ENCODE data around the gene KIF16B.

Gene KIF16B

DNA sequence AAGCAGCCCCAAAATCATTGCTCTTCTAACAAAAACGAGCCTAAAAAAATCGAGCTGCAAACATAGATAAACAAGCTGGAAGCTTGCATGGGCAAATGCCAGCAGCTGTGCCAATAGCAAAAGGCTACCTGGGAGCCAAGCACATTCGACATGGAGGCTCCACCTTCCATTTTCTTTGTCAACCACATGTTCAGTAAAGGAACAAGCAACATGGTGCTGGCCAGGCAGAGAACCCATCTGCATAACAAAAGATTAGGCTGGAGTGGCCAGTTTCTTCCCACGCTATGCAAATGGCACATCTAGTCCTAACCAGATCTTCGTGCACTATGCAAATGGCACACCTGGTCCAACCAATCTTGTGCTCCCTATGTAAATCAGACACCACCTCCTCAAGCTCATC lies 110.5 kb downstream of the KIF16B start:
- TF ChIP-seq, protein P1, sequence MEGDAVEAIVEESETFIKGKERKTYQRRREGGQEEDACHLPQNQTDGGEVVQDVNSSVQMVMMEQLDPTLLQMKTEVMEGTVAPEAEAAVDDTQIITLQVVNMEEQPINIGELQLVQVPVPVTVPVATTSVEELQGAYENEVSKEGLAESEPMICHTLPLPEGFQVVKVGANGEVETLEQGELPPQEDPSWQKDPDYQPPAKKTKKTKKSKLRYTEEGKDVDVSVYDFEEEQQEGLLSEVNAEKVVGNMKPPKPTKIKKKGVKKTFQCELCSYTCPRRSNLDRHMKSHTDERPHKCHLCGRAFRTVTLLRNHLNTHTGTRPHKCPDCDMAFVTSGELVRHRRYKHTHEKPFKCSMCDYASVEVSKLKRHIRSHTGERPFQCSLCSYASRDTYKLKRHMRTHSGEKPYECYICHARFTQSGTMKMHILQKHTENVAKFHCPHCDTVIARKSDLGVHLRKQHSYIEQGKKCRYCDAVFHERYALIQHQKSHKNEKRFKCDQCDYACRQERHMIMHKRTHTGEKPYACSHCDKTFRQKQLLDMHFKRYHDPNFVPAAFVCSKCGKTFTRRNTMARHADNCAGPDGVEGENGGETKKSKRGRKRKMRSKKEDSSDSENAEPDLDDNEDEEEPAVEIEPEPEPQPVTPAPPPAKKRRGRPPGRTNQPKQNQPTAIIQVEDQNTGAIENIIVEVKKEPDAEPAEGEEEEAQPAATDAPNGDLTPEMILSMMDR (IDR thresholded peaks at IDR 0.05; ENCODE audit: control insufficient read depth, extremely low read depth, insufficient read depth), result no peak
- peak; percentile 10 for DNase-seq (ENCODE audit: low read depth)
- no peak overlapping the region for H3K4me3 ChIP-seq (ENCODE audit: low read depth, low read length)

DNA sequence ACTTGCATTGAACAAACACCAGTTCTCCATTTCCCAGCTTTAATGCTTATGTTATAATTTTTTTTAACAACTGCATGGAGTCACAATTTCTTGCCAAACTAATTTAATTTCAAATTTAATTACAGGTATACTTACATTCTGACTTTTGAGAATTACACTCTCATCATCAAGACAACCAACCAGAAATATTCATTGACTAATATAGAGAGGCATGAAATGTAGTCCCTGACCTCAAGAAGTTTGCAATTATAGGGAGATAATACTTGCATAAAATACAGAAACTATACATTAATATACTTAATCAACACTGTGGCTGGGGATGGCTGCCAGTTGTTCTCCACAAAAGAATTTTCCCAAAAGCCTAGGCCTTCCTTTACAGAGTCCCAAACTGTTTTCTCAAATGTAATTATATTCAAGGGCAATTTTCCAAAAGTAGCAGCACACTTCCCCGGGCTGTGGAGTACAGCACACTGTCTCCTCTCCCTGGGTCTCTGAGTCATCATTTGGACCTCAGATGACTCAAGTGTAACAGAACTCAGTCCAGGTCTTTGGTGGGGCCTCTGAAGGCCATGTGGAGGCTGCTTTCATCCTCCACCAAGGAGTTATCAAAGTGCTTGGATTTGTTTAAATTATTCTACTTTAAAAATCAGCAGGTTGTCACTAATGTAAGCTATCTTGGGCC lies 114.1 kb downstream of the KIF16B start:
- TF ChIP-seq, protein P1 (IDR thresholded peaks at IDR 0.05; ENCODE audit: control insufficient read depth, extremely low read depth, insufficient read depth), result no peak
- H3K4me3 ChIP-seq (ENCODE audit: low read depth, low read length), result no peak overlapping the region
- peak; percentile 8 for DNase-seq (ENCODE audit: low read depth)

DNA sequence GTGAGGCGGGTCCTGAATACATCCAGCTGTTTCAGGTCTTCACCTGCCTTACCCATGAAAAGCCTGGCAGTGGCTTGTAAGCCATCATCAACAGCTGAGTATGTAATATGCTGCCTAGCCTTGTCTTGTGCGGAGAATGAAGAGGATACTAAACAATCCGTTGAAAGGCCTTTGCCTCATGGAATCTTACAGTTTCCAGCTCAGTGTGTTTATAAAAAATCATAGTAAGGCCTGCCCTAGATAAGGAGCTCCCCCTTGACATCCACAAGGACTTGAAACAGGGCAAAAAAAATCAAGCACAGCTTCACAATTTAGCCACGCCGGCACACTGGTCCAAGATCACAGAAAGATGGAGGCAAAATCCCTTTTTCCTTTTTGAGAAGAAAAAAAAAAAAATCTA lies 115.7 kb downstream of the KIF16B start:
- DNase-seq (ENCODE audit: low read depth), result no peak
- TF ChIP-seq, protein P1 (IDR thresholded peaks at IDR 0.05; ENCODE audit: control insufficient read depth, extremely low read depth, insufficient read depth), result no peak
- no peak overlapping the region for H3K4me3 ChIP-seq (ENCODE audit: low read depth, low read length)

DNA sequence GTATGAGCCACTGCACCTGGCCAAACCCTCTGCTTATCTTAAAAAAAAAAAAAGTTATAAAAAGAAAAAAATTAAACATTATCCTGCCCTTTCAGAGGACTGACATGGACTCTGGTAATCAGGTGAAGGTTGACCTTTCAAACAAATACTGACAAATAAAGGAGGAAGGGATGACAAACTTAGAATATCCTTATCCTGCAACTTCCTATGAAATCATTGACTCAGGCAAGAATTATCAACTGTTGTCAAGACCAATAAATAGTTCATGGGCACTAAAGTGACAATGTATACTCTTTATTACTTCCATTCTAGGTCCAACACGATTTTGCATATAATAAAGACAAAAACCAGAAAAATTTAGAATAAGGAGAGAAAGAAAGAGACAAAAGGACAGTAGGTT lies 117.9 kb downstream of the KIF16B start:
- DNase-seq (ENCODE audit: low read depth), result no peak
- no peak overlapping the region for H3K4me3 ChIP-seq (ENCODE audit: low read depth, low read length)
- TF ChIP-seq, protein P1 (IDR thresholded peaks at IDR 0.05; ENCODE audit: control insufficient read depth, extremely low read depth, insufficient read depth), result no peak

DNA sequence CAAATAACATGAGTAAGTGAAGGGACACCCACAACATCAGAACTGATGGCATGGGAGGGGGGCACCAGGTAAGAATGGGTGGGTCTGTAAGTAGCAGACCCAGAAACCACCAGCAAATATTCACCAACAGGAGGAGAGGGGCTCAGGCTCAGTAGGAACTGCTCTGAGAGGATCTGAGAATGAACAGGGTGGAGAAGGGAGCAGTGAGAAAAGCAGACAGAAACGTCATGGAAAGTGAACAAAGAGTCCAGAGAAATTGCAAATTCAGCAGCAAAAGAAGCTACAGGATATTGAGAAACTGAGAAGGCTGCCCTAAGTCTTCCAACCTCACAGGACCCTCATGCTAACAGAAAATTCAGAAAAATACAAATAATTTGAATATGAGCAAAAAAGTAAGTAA lies 121.3 kb downstream of the KIF16B start:
- TF ChIP-seq, protein P1 (IDR thresholded peaks at IDR 0.05; ENCODE audit: control insufficient read depth, extremely low read depth, insufficient read depth), result no peak
- H3K4me3 ChIP-seq (ENCODE audit: low read depth, low read length), result no peak overlapping the region
- no peak for DNase-seq (ENCODE audit: low read depth)

DNA sequence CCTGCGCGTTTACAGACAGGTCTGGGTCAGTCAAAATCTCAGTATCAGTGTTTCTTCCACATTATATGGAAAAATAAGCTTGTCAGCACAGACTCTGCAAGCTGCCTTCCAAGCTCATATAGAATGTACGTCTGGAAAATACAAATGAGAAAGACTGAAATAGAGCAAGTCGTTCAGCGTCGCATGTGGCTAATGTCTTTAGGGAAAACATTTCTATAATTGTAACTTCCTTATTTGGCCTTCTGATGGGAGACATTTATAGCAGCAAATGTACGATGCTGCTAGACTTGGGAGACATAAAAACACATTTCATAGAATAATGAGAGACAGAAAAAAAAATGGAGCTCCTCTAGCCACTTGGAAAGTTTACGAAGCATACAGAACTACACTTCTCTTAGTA lies 122.2 kb downstream of the KIF16B start:
- H3K4me3 ChIP-seq (ENCODE audit: low read depth, low read length), result no peak overlapping the region
- DNase-seq (ENCODE audit: low read depth), result no peak
- TF ChIP-seq, protein P1 (IDR thresholded peaks at IDR 0.05; ENCODE audit: control insufficient read depth, extremely low read depth, insufficient read depth), result no peak

DNA sequence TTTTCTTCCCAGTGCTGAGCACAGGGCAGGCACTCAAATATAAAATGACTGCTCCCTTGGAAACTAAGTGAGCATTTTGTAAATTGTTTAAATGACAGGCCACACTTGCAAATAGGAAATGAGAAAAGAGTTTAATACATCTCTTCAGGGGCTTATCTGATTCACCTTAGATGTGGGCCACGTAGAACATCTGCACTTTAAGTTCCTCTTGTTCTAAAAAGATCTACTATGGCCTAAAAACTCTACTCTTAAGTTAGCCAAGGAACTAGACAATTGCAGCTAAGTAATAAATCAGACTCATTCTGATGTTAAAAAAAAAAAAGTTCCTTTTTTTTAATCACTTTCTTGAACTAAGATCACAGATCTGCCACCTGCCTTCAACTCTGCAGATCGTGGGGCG lies 126.3 kb downstream of the KIF16B start:
- TF ChIP-seq, protein P1 (IDR thresholded peaks at IDR 0.05; ENCODE audit: control insufficient read depth, extremely low read depth, insufficient read depth), result no peak
- no peak overlapping the region for H3K4me3 ChIP-seq (ENCODE audit: low read depth, low read length)
- DNase-seq (ENCODE audit: low read depth), result no peak

Measured in LNCaP clone FGC (cell line).